ENCODE measurements around the gene RNASE7.

RNASE7 gene

DNA sequence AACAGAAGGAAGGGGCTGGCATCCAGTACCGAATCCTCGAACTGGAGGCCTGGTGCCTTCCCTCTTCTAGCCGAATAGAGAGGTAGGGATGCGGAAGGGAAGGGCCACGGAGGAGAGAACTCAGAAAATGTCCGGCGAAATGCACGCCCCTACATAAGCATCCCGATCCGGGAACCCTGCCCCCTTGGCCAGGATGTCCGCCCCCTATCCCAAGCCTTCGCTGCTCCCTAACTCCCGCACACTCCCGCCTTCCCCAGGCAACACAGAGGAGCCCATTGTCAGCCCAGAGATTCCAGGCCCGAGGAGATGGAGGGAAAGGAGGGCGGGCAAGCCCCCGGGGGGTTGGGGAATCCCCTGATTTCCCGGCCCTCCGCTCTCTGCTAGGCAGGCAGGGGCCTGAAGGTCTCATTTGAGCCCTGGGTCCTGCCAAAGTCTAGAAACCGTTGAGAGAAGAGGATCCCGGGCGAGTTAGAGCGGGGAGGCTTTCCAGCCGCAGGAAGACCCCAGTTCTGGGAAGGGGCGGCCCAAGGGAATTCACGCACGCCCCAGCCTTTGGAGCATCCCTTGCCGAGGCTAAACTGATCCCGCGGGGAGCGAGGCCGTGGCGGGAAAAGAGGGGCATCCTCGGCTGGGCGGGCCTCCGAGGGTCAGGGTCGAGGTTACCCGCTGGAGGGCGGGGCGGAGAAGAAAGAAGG lies 27.4 kb downstream of the RNASE7 start:
- no peak for DNase-seq

DNA sequence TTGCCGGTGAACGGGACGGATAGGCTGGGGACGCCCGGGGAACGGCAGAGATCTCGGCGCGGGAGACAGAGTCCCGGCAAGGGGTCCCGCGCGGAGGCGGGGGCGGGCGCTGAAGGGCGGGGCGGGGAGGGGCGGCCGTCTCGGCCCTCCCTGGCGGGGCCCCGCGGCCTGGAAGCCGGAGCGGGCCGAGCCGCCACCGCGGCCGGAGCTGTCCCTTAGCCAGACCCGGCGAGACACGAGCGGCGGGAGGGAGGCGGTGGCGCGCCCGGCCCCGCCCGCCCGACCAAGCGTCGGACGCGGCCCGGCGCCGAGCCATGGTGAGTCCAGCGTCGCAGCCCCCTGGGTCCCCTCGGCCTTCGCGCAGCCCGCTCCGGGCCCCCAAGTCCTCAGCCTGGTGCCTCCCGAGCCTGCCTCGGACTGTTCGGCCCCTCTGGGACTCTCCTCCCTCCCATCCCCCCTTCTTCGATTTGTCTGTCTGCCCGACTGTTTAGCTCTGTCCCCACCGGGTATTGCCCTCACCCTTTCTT lies 28.0 kb downstream of the RNASE7 start, which contains the start of gene ARHGEF40:
Gene ARHGEF40, plus strand, starts transcription at position 222 of the 527 bp plus-strand sequence. Its CDS starts 93 bp downstream, at position 315.
- DNase-seq = no peak

DNA sequence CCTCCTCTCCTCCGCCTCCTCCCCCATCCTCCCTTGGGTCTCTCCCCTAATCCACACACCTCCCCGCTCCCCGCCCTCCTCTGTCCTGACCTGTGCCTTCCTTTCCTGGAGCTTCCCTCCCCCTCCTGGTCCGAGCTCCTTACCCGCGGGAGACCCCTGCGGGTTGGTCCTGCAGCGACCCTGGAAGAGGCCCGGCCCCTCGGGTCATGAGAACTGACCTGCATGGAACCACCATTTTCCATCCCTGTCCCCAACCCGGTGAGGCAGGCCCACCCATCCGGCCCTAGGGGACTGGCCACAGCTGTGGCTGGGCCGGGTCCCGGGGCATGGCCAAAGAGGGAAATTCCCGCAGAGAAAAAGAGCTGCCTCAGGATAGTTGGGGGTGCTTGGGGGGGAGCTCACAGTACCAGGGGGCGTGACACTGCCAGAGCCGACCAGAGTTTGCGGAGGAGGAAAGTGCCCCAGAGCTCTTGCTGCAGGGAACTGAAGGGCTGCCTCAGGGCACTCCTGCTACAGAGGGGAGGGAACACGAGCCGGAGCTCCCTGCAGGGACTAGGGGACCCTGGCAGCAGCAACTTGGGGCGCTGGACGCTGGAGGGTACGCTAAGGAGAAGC lies 28.6 kb downstream of the RNASE7 start:
- DNase-seq = no peak

DNA sequence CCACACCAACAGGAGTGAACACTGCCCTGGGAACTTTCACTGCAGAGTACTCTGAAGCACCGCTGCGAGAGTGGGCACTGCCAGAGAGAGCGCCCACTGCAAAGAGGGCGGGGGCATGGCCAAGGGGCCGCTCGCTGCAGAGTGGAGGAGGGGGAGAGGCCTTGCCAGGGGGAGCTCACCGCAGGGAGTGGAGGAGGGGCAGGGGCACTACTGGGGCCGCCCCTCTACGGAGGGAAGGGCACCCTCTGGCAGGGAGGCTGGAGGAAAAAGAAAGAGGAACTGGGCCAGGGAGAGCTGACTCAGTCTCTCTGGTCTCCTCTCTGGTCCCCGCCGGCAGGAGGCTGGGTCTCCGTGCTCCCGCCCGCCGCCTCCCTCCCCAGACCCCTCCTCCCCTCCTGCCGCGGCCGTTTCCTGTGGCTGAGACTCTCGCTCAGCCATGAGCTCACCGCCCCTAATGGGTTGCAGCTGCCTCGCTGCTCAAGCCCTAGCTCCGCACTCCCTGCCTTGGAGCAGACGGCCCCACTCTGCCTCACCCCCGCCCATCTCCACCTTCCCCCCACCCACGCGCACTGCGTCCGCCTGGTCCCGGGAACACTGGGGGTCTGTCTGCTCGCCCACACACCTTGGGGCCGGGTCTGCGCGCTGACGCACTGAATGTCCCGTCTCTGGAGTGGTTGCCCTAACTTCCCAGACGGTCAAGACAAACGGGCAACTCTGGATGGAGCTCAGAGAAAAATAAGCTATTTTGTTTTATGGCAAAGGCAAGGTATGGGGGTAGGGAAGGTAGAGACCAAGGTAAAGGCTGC lies 29.3 kb downstream of the RNASE7 start:
- peak in 1 of 2 experiments; percentile 17 for DNase-seq

DNA sequence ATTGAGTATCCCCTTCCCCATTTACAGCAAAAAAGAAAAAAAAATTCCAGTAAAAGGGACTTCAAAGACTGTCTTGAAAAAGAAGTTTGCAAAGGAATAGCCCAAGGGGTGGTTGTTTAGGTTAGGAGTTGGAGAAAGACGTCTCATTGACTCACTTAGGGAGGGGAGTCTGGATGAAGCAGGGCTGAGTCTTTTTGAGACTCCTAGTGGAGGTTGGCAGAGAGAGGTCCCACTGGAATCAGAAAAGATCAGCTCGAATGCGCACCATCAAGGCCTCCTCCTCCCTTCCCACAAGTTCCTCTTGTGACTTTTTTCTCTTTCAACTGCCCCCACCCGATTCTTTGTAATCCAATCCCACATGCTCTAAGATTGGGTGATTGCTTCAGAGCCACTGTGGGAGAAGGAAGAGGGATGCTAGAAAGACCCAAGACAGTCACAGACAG lies 29.9 kb downstream of the RNASE7 start:
- DNase-seq = no peak

DNA sequence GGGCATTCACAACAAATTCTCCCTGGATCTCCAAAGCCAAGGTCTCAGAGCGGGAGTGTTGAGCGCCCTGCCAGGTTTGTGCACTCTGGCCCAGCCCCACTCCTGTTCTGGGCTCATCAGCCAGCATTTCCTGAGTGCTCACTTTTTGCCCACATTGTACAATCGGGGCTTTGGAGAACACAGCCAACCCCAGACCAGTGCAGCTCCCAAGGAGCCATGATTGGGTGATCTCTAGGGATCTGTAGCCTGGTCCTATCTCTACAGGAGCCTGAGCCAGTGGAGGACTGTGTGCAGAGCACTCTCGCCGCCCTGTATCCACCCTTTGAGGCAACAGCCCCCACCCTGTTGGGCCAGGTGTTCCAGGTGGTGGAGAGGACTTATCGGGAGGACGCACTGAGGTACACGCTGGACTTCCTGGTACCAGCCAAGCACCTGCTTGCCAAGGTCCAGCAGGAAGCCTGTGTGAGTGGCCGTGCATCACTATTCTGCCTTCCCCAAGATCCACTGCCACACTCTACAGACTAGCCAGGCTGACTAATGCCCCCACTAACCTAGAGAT lies 30.7 kb downstream of the RNASE7 start:
- no peak for DNase-seq

DNA sequence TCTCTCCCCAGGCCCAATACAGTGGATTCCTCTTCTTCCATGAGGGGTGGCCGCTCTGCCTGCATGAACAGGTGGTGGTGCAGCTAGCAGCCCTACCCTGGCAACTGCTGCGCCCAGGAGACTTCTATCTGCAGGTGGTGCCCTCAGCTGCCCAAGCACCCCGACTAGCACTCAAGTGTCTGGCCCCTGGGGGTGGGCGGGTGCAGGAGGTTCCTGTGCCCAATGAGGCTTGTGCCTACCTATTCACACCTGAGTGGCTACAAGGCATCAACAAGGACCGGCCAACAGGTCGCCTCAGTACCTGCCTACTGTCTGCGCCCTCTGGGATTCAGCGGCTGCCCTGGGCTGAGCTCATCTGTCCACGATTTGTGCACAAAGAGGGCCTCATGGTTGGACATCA lies 31.8 kb downstream of the RNASE7 start:
- no peak for DNase-seq

DNA sequence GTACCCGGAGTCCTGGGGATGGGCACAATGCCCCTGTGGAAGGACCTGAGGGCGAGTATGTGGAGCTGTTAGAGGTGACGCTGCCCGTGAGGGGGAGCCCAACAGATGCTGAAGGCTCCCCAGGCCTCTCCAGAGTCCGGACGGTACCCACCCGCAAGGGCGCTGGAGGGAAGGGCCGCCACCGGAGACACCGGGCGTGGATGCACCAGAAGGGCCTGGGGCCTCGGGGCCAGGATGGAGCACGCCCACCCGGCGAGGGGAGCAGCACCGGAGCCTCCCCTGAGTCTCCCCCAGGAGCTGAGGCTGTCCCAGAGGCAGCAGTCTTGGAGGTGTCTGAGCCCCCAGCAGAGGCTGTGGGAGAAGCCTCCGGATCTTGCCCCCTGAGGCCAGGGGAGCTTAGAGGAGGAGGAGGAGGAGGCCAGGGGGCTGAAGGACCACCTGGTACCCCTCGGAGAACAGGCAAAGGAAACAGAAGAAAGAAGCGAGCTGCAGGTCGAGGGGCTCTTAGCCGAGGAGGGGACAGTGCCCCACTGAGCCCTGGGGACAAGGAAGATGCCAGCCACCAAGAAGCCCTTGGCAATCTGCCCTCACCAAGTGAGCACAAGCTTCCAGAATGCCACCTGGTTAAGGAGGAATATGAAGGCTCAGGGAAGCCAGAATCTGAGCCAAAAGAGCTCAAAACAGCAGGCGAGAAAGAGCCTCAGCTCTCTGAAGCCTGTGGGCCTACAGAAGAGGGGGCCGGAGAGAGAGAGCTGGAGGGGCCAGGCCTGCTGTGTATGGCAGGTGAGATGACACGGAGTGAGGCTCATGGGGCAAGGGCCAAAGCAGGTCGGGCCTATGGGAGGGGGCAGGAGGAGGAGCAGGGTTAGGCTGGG lies 32.5 kb downstream of the RNASE7 start:
- DNase-seq = no peak

DNA sequence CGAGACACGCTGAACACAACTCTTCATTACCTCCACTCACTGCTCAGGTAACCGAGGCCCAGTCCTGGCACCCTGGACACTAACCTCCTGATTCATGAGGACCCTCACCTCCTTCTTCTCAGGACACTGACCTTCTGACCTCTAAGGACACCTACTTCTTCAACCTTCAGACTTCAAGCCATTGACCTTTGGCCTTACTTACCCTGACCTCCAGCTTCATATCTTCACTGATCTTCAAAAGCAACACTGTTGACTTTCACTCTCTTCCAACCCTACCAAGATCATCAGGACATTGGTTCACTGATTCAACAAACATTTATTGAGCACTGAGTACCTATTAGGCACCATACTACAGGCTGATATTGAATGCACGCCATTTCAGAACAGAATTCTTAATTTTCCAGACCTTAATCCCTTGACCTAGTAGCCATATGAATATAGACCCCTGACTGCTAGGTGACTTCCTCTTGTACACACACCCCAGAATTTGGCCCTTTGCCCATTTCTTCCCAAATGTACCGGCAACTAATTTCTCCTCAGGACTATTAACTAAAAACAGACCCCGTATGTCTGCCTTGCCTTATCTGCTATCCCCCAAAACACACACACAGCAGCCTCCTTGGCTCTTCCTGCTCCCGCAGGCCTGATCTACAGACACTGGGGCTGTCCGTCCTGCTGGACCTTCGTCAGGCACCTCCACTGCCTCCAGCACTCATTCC lies 33.7 kb downstream of the RNASE7 start:
- DNase-seq = no peak

DNA sequence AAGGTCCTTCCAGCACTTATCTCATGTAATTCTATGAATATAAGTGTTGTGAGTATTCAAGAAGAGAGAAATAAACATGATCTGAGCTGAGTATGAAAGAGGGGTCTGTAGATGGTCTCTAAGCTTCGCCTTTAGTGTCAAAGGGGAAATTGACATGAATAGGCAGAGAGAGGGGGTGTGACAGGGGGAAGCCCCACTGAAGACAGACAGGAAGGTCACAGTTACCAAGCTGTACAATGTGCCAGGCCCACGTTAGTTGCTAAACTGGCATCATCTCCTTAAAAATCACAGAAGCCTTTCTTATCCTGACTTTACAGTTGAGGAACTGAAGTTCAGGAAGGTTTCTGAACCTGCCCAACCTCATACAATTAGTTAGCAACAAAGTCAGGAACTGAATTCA lies 35.5 kb downstream of the RNASE7 start:
- DNase-seq = no peak

DNA sequence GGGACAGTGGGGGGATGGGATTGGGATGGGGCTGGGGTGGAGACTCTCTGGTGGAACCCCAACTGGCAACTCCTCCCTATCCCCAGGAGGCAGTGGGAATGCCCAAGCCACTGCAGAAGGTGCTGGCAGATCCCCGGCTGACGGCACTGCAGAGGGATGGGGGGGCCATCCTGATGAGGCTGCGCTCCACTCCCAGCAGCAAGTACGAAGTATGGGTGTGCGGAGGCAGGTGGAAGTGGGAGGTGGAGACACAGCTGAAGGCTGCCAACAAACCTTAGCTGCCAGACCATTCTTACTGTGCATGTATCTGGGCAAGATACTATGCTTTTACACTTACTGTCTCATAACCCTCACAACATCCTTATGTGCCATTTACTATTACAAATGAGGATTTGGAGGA lies 36.1 kb downstream of the RNASE7 start:
- DNase-seq = no peak

DNA sequence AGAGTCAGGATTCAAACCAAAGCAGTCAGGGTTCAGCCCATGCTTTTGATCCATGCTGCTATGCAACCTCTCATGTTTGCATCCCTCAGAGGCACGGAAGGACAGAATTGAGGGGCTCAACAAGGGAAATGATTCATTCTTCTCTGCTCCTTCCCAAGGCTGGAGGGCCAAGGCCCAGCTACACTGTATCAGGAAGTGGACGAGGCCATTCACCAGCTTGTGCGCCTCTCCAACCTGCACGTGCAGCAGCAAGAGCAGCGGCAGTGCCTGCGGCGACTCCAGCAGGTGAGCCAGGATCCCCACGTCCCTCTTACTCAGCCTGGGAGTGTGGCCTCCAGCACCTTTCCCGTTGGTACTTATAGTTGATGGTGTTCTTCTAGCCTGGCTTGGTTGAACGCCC lies 36.6 kb downstream of the RNASE7 start:
- DNase-seq = no peak

DNA sequence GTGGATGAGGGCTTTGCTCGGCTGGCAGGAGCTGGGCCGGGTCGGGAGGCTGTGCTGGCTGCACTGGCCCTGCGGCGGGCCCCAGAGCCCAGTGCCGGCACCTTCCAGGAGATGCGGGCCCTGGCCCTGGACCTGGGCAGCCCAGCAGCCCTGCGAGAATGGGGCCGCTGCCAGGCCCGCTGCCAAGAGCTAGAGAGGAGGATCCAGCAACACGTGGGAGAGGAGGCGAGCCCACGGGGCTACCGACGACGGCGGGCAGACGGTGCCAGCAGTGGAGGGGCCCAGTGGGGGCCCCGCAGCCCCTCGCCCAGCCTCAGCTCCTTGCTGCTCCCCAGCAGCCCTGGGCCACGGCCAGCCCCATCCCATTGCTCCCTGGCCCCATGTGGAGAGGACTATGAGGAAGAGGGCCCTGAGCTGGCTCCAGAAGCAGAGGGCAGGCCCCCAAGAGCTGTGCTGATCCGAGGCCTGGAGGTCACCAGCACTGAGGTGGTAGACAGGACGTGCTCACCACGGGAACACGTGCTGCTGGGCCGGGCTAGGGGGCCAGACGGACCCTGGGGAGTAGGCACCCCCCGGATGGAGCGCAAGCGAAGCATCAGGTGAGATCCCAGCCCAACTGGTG lies 39.5 kb downstream of the RNASE7 start:
- DNase-seq = no peak

DNA sequence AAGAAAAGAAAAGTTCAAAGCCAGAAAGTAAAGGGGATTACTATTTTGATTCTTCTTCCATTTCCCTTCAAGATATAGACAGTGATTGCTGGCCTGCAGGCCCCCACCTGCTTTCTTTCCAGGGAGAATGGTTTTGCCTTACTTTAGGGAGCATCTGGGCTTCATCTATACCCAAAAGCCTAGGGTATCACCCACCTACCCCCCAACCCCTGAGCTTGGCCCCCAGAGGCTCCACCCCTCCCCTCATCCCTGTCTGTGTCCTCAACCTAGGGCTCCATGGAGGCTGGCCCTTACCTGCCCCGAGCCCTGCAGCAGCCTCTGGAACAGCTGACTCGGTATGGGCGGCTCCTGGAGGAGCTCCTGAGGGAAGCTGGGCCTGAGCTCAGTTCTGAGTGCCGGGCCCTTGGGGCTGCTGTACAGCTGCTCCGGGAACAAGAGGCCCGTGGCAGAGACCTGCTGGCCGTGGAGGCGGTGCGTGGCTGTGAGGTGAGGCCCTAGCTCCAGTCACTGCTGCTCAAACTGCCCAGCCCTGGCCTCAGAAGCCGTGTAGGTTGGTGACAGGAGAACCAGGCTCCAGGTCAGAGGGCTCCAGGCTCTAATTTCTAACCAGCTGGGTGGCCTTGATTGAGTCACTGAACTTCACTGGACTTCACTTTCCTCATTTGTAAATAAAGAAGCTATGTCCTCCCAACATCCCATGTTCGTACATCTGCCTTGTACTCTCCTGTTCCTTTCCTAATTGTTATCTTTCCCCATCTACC lies 41.6 kb downstream of the RNASE7 start:
- DNase-seq = peak in 1 of 2 experiments; percentile 26

DNA sequence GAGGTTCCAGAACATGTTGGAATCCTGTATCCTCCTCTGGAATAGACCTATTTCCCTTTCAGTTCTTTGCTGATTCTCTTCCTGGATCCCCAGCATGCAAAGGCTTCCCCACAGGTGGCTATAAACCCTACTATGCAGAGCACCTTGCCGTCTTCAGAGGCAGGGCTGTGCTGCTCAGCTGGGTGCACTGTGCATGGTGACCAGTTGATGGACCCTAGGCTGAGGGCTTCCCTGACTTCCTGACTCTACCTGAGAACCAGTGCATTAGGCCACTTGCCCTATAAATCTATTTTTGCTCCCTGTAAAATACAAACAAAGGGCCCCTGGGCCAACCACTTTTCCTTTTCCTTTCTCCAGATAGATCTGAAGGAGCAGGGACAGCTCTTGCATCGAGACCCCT lies 42.2 kb downstream of the RNASE7 start:
- no peak for DNase-seq

DNA sequence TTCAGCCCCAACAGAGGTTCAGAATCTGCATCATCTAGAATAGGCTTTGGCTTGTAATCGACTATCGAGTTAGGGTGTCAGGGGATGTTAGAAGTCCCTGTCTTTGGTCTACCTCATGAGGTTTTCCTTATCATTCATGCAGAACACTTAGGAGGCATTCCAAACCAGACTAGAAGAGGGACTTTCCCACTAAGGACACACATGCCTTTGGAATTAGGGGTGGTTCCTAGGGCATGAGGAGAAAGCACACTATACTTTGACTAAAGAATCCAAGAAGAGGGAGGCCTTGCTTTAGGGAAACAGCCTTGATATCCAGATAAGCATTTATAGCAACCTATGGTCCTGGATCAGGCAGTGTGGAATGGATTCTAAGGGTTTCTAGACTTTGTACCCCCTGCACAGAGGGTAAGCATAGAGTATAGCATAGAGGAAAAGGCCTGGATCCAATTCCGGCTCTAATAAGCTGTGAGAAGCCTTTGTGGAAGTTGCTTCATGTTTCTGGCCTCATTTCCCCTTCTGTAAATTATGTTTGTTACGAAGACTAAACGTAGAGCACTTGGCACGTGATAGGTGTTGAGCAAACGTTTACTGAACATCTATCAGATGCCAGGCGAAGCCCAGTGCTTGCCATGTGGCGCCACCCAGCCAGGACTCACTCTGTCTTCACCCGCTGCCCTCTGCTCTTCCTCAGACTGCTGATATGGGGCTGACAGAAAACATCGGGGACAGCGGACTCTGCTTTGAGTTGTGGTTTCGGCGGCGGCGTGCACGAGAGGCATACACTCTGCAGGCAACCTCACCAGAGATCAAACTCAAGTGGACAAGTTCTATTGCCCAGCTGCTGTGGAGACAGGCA lies 43.1 kb downstream of the RNASE7 start:
- no peak for DNase-seq

DNA sequence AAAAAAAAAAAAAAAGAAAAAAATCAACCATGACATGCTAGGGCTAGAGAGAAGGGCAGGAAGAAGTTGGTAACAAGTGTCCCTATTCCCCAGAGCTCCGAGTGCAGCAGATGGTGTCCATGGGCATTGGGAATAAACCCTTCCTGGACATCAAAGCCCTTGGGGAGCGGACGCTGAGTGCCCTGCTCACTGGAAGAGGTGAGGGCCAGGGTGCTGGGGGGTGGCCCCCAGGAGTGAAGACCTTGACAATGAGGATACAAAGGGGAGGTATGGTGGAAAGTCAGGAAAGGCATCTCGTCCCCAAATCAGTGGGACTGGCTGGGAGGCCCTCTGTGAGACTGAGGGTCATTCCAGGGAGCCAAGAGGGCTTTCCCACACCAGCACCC lies 44.7 kb downstream of the RNASE7 start:
- no peak for DNase-seq

DNA sequence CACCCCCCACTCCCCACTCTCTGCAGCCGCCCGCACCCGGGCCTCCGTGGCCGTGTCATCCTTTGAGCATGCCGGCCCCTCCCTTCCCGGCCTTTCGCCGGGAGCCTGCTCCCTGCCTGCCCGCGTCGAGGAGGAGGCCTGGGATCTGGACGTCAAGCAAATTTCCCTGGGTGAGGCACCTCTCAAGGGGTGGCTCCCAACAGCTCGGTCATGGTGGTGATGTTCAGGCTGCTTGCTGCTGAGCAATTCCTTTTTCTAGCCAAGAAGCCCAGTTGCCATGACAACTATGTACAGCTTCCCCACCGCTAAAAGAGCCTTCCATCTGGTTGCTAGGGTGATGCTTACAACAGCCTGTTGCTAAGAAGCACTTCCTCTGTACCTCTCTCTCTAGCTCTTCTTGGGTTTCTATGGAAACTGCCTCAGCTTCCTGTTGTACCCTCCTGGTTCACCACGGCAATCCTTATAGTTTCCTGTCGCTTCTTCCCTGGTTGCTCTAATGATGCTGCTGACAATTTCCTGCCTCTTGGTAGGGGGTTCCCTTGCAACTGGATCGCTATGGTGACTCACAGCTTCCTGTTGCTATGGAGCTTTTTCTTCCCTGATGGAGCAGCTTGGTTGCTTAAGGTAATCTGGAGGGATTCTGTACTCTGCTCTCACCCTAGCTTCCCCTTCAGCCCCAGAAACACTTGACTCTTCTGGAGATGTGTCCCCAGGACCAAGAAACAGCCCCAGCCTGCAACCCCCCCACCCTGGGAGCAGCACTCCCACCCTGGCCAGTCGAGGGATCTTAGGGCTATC lies 45.3 kb downstream of the RNASE7 start:
- no peak for DNase-seq
